ENCODE data around the gene MCM3. TPM values are rescaled to one million over a fixed set of nuclear protein-coding genes. Genes with fewer than 3 reads are reported as not detected.
A peak's percentile ranks its signal among the peaks of the same experiment; 100 is the strongest.

The MCM3 gene
- total RNA-seq, 1 experiment from 2014 or later, result 113 TPM

DNA sequence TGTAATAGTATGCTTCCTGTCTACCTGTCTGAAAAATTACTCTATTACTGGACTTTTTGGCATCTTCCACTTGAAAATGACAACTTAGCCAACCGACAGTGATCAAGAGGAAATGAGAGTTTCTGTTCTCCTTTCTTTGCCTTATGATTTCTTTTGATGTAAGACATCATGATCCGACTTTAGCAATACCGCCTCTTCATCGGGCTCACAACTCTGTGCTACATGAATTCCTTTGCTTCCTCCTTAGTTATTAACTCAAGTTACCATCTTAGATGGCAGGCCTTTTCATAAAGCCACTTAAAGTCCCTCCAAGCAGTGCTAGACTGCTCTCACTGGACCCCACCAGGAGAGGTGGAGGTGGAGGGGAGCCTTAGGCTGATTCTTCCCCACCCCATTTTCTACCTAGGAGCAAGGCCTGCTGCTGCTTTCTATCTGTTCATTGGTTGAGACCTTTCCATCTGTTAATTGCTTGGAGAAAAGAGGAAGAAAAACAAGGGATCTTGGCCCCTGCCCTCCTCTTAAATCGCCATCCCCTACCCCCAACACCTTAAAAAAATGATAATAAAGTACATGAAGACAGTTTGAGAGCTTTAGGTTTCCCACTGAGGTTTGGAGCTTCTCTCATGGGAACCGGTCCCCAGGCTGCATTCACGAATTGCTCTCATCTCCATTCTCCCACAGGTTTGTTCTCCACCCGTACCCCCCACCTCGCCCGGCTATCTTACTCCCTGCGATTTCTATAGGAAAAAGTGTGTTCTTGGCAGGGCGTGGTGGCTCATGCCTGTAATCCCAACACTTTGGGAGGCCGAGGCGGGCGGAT, 21.6 kb upstream of the MCM3 start:
- no peak for DNase-seq (ENCODE audit: low read depth, low spot score)
- in situ Hi-C loops (cut with HindIII; ENCODE audit: low pct_unique_long_range_greater_than_20kb, low sequenced_read_pairs), result no loop called here

DNA sequence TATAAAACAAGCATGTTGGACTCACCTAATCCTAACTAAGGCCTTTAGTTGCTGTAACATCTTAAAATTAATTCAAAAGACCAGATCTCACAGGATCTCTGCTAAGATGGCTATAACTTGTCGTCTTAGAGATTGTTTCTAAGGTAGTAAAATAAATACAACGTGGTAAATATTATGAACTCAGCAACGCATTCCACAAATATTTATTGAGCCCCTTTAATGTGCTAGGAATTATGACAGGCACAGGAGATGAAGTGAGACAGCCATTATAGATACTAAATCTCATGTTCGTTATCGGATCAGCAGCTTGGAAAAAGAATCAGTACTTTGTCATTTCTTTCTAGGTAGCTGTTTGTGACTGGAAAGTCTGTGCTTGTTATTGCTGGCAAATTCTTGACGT, 20.9 kb upstream of the MCM3 start:
- in situ Hi-C loops (cut with HindIII; ENCODE audit: low pct_unique_long_range_greater_than_20kb, low sequenced_read_pairs), result no loop called here
- no peak for DNase-seq (ENCODE audit: low read depth, low spot score)

DNA sequence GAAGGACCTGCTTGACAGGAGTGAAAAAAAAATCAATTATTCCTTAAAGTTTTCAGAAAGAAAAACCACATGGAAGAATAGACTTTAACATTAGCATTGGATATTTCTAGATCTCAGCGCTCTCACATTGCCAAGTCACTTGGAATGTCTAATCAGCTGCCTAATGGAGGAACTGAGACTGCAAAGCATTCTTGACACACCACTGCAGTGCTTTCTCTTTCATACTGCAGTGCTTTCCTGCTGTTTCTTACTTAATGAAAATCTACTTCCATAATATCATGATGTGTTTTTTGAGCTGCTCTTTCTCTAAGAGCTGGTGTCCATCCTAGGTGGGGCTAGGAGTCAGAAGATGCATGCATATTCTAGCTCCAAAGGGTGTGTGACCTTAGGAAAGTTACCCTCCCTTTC, 20.4 kb upstream of the MCM3 start:
- no peak for DNase-seq (ENCODE audit: low read depth, low spot score)
- in situ Hi-C loops (cut with HindIII; ENCODE audit: low pct_unique_long_range_greater_than_20kb, low sequenced_read_pairs), result no loop called here

DNA sequence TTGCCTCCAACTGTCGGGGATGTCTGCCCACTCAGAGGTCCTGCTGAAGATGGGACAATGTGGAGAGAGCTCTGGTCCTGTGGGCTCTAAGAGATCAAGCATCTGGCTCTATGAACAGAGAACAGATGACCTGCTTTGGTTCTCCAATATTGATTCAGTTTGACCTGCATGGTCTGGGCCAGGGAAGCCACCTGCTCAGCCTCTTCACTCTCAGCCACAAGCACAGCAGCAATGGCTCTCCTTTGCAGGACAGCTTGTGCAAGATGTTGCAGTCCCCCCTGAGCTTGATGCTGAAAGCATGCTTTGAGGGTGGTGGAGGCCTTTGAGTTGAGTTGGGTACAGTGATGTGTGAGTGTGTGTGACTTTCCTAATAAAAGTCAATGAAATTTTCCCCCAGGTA, 18.6 kb upstream of the MCM3 start:
- in situ Hi-C loops (cut with HindIII; ENCODE audit: low pct_unique_long_range_greater_than_20kb, low sequenced_read_pairs), result no loop called here
- DNase-seq (ENCODE audit: low read depth, low spot score), result no peak

DNA sequence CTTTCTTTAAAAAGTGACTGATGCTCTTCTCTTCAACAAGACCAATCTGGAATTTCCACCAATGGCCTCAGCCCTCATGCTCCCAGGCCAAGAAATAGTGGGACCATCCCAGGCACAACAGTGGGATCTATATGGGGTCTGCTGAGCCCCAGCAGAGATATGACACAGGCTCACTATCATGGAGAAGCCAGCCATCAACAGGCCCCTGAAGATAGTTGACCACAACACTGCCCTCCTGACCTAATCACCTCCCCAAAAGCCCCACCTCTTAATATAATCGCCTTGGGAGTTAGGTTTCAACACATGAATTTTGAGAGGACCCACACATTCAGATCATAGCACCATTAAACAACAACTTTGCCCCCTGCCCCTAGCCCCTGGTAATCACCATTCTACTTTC, 16.8 kb upstream of the MCM3 start:
- no peak for DNase-seq (ENCODE audit: low read depth, low spot score)
- in situ Hi-C loops (cut with HindIII; ENCODE audit: low pct_unique_long_range_greater_than_20kb, low sequenced_read_pairs), result no loop called here

DNA sequence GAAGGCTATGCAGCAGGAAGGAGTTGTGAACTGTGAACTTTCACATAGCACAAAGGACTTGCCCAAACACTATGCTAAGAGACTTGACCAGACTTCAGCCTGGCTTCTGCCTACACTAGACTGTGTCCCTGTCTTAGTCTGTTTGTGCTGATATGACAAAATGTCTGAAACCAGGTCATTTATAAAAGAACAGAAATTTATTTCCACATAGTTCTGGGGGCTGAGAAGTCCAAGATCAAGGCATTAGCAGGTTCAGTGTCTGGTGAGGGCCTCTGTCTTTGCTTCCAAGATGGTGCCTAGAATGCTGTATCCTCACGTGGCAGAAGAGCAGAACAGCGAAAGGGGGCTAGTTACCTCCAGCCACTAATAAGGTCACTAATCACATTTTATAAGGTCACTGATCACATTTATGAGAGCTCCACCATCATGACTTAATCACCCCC, 16.0 kb upstream of the MCM3 start:
- in situ Hi-C loops (cut with HindIII; ENCODE audit: low pct_unique_long_range_greater_than_20kb, low sequenced_read_pairs), result no loop called here
- DNase-seq (ENCODE audit: low read depth, low spot score), result no peak

DNA sequence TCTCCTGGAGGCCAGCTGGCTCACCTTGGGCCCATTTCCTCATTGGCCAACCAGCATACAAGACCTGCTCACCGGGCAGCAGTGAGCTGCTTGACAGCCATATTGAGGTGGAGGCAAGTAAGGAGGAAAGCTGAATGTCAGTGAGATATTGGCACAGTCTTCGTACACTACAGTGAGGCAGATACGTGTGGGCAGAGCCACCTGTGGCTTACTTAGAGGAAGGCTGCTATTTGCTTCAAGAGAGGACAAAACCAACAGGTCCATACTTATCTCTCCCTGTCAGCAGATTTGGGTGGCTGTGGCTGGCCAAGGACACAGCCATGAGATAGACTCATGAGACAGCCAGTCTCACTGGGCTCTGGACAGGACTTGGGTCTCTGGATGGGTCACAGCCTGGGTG, 15.1 kb upstream of the MCM3 start:
- in situ Hi-C loops (cut with HindIII; ENCODE audit: low pct_unique_long_range_greater_than_20kb, low sequenced_read_pairs), result loop anchor here (25.0 kb wide), 1 partner anchor 88 kb away; no protein-coding TSS in a partner anchor
- no peak for DNase-seq (ENCODE audit: low read depth, low spot score)

DNA sequence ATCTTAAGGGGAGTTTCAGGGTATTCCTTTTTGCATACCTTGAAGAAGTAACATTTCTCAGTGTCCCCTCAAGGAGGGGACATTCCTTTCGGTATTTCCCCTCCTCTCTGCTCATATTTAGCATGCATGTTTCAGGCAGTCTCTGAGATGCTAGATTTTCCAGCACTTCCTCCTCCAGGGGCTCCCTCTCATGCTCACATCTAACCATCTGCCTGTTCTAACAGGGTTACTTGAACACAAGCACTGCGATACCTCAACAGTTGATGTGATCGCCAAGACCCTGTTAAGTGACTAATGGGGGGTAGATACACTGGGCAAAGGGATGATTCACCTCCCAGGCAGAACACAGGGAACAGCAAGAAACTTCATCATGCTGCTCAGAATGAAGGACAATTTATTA, 12.9 kb upstream of the MCM3 start:
- no peak for DNase-seq (ENCODE audit: low read depth, low spot score)
- in situ Hi-C loops (cut with HindIII; ENCODE audit: low pct_unique_long_range_greater_than_20kb, low sequenced_read_pairs), result loop anchor here (25.0 kb wide), 1 partner anchor 90 kb away; no protein-coding TSS in a partner anchor

DNA sequence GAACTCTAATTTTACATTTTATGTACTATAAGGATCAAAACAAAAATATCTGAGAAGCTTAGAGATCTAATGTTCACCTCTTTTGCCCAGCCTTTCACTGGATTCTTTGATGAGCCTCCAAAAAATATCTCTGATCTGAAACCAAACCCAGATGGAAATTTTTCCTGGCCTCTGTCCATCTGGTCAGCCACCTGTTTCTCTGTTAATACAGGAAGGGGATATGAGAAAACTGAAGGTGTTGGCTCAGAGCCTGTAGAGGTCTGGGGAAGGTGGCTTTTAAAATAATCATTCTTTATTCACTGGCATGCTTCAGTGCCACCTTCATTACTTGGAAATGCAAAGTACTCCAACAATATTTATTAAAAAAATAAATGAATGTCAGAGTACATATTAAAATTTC, 8.5 kb upstream of the MCM3 start:
- no peak for DNase-seq (ENCODE audit: low read depth, low spot score)
- in situ Hi-C loops (cut with HindIII; ENCODE audit: low pct_unique_long_range_greater_than_20kb, low sequenced_read_pairs), result loop anchor here (25.0 kb wide), 1 partner anchor 94 kb away; no protein-coding TSS in a partner anchor

DNA sequence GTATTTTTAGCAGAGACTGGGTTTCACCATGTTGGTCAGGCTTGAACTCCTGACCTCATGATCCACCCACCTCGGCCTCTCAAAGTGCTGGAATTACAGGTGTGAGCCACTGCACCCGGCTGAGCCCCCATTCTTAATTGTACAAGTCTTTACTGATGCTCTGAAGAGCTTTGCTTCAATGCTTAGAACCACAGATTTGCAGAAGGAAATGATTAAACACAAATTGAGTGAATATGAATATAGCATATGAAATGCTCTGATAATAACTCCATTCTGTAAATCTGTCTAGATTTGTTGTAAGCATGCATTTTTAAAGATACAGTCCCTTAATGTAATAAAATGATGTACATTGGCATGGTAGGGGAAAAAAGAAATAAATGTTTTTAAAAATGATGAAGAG, 4.3 kb upstream of the MCM3 start:
- in situ Hi-C loops (cut with HindIII; ENCODE audit: low pct_unique_long_range_greater_than_20kb, low sequenced_read_pairs), result loop anchor here (25.0 kb wide), 1 partner anchor 98 kb away; no protein-coding TSS in a partner anchor
- no peak for DNase-seq (ENCODE audit: low read depth, low spot score)

DNA sequence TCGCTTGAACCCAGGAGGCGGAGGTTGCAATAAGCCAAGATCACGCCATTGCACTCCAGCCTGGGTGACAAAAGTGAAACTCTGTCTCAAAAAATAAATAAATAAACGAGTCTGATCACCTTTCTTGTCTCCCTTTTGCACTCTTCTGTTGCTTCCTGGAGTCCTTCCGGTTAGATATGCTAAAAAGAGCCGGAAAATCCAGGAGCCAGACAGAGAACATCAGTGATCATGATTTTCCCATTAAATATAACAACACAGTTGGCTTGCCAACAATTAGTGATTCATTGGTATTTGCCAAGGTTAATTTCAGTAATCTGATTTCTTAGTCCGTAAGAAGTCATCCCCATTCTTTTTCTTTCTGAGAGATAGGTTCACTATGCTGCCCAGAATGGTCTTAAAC, 3.7 kb upstream of the MCM3 start:
- DNase-seq (ENCODE audit: low read depth, low spot score), result no peak
- in situ Hi-C loops (cut with HindIII; ENCODE audit: low pct_unique_long_range_greater_than_20kb, low sequenced_read_pairs), result loop anchor here (25.0 kb wide), 1 partner anchor 99 kb away; no protein-coding TSS in a partner anchor

DNA sequence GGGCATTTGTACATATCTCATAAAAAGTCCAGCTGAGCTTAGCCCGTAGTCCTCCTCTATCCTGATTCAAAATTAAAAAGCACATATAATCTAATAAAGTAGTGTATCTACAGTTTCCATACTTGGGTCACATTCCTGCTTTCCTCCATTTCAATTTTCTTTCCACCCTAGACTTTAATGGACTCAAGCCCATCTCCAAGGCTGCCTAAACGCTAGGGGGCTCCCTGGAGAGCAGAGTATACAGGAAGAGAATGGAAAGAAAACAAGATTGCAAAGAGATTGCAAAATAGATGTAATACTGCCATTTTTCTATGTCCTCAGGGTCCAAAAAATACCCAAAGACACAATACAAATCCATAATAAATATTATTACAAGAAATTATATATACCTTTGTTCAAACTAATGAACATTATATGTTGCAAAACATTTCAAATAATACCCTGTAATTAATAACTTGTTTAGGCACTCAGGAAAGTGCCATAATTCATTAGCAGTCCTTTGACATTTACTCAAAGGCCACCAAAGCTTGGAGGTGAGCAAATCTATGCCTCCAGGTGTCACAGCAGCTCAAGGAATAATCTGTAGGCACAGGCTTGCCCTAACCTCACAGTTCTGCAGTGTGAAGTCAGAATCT, 2.4 kb upstream of the MCM3 start:
- in situ Hi-C loops (cut with HindIII; ENCODE audit: low pct_unique_long_range_greater_than_20kb, low sequenced_read_pairs), result loop anchor here (25.0 kb wide), 1 partner anchor 100 kb away; no protein-coding TSS in a partner anchor
- DNase-seq (ENCODE audit: low read depth, low spot score), result peak; percentile 90

DNA sequence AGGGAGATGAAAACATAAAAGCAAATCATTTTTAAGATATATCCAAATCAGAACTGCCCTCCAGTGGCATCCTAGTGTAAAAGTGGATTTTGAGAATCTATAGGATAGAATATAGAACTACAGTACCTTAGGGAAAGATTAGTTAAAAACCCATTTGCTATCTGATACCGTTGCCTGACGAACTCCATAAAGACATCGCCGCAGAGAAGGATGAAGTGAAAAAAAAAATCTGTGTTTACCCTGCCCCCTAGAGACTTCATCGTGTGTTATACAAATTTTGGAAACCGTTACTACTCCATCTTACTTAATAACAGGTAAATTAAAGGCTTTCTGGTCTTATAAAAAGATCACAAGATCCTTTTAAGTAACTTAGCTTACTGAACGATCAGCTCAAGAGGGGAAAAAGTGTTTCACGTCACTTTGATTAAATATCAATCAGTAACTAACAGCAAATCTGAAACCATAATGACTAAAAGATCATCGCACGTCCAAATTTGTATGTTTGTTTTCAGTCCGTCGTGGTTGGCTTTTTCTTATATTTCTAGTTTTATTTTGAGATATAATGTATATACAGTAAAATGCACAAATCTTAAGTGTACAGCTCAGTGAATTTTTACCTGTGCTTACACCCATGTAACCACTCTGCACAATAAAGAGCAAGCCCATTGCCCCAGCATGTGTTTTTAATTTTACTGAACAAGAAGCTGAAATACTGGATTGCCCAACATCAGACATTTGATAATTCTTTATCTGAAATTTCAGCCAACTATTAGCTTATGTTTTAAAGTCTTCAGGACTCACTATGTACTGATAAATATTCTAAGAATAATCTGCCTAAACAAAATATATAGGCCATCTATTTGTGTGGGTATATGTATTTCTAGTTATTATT, 881 bp upstream of the MCM3 start:
- peak; percentile 56 for DNase-seq (ENCODE audit: low read depth, low spot score)
- in situ Hi-C loops (cut with HindIII; ENCODE audit: low pct_unique_long_range_greater_than_20kb, low sequenced_read_pairs), result loop anchor here (25.0 kb wide), 1 partner anchor 102 kb away; no protein-coding TSS in a partner anchor

DNA sequence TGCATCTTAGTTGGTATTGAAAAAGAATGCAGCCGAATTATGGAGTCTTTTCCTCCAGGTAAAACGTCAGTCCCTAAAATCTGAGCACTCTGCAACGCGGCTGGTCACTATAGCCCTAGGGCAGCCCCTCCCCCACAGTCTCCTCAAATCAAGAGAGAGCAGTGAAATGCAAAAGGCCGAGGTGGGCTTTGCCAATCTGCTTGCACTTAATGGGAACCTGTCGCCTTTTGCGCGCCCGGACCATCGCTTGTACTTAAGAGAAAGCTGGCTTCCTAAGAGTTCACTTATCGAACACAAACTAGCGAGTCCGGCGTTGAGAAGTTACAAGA, 447 bp downstream of the MCM3 start:
- DNase-seq (ENCODE audit: low read depth, low spot score), result peak; percentile 63
- in situ Hi-C loops (cut with HindIII; ENCODE audit: low pct_unique_long_range_greater_than_20kb, low sequenced_read_pairs), result loop anchor here (25.0 kb wide), 1 partner anchor 103 kb away; no protein-coding TSS in a partner anchor

DNA sequence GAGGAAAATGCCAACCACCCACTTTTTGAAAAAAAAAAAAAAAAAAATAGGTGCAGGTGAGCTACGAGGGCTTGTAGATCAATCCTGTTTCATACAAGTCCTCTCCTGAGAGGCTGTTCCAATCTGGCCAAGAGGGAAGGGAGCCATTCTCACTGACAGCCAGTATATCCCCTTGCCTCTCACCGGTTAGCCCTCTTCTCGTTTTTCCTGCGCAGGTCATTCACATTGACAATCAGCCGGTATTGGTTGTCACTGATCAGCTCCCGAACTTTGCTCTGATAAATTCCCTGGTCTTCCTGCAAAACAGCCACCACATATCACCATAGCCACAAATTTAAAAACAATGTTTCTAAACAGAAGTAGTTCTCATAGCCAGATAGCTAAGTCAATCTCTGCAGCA, 1.4 kb downstream of the MCM3 start:
- no peak for DNase-seq (ENCODE audit: low read depth, low spot score)
- in situ Hi-C loops (cut with HindIII; ENCODE audit: low pct_unique_long_range_greater_than_20kb, low sequenced_read_pairs), result loop anchor here (25.0 kb wide), 1 partner anchor 104 kb away; no protein-coding TSS in a partner anchor

DNA sequence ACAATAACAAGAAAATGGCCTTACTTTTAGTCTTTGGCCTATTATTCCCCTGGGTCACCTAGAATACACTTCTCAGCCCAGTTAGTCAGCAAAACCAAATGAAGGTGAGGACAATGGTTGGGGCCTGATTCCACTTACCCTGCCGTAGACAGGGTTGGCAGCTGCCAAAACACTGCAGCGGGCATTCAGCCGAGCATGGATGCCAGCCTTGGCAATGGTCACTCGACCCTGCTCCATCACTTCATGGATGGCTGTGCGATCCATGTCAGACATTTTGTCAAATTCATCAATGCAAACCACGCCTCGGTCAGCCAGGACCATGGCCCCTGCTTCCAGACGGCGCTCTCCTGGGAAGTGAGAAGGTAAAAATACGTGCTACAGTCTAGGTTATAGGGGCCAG, 8.4 kb downstream of the MCM3 start:
- no peak for DNase-seq (ENCODE audit: low read depth, low spot score)
- in situ Hi-C loops (cut with HindIII; ENCODE audit: low pct_unique_long_range_greater_than_20kb, low sequenced_read_pairs), result loop anchor here (25.0 kb wide), 1 partner anchor 111 kb away; no protein-coding TSS in a partner anchor

DNA sequence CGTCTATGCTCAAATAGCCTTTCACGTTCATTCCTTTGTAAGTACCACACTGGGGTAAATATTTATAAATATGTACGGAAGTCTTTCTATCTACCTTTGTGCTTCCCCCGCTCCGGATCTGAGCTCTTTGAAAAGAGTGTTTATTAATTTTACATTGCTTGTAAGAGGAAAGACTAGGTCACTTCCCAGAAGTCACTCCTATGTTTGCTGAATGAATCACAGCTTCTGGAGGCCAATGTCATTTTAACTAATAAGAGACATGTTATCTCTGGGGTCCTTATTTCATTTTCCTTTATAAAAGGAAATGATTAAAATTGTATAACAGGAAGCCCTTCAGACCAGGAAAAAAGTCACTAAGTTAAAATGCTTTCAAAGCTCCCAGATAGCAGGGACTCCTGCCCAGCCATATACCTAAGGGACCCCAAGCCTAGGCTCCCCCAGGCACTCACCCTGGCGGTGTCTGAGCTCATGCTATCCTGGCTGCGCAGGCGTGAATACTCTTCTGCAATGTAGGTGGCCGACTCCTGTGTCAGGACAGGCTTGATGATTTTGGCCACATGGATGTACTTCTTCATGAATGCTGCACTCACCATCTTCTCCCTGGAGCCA, 12.6 kb downstream of the MCM3 start:
- in situ Hi-C loops (cut with HindIII; ENCODE audit: low pct_unique_long_range_greater_than_20kb, low sequenced_read_pairs), result no loop called here
- DNase-seq (ENCODE audit: low read depth, low spot score), result no peak
